Muscle layer of colon (tissue), 2 donors: ENCODE results near the gene SPECC1L.
"Not testable (repeated sequence)": the region's sequence is repeated elsewhere in the genome, so short reads cannot be mapped to it uniquely, and the experiment has no call there.

Experiments
- H3K27ac ChIP-seq: one replicate; pipeline ENCODE4 v1.7.0; 2013; ENCODE audit warnings: low read depth, mild to moderate bottlenecking, low read length, moderate library complexity
- H3K27me3 ChIP-seq, 2 donors: one replicate each; pipeline ENCODE4 v1.7.0; 2013; ENCODE audit warnings: low read length in 2 of 2, mild to moderate bottlenecking in 2 of 2; ENCODE audit not compliant: insufficient read depth in 2 of 2, control insufficient read depth in 1 of 2
- H3K36me3 ChIP-seq: one replicate; pipeline ENCODE4 v1.7.0; 2013; ENCODE audit warnings: mild to moderate bottlenecking, low read length; ENCODE audit not compliant: insufficient read depth
- H3K4me1 ChIP-seq: one replicate; pipeline ENCODE4 v1.7.0; 2013; ENCODE audit warnings: mild to moderate bottlenecking, low read length; ENCODE audit not compliant: insufficient read depth
- H3K4me3 ChIP-seq, 2 donors: one replicate each; pipeline ENCODE4 v1.7.0; 2013; ENCODE audit warnings: low read length in 2 of 2, low read depth in 1 of 2, mild to moderate bottlenecking in 1 of 2, moderate library complexity in 1 of 2
- H3K9ac ChIP-seq: one replicate; pipeline ENCODE4 v1.7.0; 2013; ENCODE audit warnings: low read length
- H3K9me3 ChIP-seq: one replicate; pipeline ENCODE4 v1.7.0; 2013; ENCODE audit warnings: mild to moderate bottlenecking, low read length
- donor health status: abdominal sarcoma.
- donor health status: Adenocarcinoma of cecum.

Gene SPECC1L

DNA sequence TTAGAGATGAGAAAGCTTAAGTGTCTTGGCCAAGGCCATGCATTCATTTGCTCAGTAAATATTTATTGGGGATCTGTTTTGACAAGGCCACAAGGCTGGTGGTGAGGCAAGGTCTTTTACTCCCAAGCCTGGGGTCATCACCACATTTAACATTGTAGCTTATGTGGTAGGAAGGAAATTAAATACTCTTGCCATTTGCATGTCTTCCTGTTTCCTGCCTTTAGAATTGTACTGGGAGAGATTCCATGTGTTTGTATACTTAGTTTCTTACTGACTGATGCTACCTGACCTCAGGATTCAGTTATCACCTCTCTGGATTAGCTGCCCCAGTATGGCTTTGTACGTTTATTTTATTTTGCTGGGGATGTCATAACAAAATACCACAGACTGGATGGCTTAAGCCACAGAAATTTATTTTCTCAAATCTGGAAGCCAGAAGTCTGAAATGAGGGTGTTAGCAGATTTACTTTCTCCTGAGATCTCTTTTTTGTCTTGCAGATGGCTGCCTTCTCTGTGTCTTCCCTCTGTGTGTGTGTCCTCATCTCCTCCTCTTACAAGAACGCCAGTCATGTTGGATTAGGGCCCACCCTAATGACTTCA is 44.8 kb downstream of the SPECC1L start:
- Histone ChIP-seq H3K27me3 (no peaks in the 10 kb centered on the region), H3K36me3 (peaks cover 22% of the 10 kb centered on the region), H3K4me1 (no peaks in the 10 kb centered on the region), H3K9ac (no peak overlapping the region), H3K9me3 (no peaks in the 10 kb centered on the region), H3K4me3 (no peak overlapping the region), H3K27ac (no peak overlapping the region)

DNA sequence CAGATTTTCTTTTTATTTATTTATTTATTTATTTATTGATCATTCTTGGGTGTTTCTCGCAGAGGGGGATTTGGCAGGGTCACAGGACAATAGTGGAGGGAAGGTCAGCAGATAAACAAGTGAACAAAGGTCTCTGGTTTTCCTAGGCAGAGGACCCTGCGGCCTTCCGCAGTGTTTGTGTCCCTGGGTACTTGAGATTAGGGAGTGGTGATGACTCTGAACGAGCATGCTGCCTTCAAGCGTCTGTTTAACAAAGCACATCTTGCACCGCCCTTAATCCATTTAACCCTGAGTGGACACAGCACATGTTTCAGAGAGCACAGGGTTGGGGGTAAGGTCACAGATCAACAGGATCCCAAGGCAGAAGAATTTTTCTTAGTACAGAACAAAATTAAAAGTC is 45.6 kb downstream of the SPECC1L start:
- not testable (repeated sequence) for H3K9me3 ChIP-seq, H3K9ac ChIP-seq, H3K4me3 ChIP-seq, H3K27ac ChIP-seq, H3K27me3 ChIP-seq, H3K4me1 ChIP-seq
- peaks cover 22% of the 10 kb centered on the region for H3K36me3 ChIP-seq

DNA sequence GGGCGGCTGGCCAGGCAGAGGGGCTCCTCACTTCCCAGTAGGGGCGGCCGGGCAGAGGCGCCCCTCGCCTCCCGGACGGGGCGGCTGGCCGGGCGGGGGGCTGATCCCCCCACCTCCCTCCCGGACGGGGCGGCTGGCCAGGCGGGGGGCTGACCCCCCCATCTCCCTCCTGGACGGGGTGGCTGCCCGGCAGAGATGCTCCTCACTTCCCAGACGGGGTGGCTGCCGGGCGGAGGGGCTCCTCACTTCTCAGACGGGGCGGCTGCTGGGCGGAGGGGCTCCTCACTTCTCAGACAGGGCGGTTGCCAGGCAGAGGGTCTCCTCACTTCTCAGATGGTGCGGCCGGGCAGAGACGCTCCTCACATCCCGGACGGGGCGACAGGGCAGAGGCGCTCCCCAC is 46.9 kb downstream of the SPECC1L start:
- H3K27me3 ChIP-seq, H3K27ac ChIP-seq, H3K9ac ChIP-seq, H3K4me1 ChIP-seq, H3K9me3 ChIP-seq, H3K4me3 ChIP-seq: not testable (repeated sequence)
- H3K36me3 ChIP-seq, result peaks cover 26% of the 10 kb centered on the region

DNA sequence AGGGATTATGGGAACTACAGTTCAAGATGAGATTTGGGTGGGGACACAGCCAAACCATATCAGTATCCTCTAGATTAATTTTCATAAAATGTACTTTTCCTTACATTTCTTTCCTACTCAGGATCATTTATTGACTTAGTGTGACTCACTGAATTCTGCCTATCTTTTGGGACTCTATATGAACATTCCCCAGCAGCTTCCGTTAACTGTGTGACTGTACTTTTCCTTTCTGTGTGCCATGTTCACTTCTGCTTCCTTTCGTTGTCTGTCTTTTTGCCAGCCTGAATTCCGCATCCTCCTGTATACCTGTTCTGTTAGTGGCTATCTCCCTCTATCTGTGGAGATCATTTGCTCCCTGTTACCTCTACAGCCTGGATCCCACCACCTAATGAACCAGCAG is 48.8 kb downstream of the SPECC1L start:
- Histone ChIP-seq H3K9ac (no peak overlapping the region), H3K27me3 (no peaks in the 10 kb centered on the region), H3K36me3 (peaks cover 27% of the 10 kb centered on the region), H3K4me1 (peaks cover 13% of the 10 kb centered on the region), H3K9me3 (no peaks in the 10 kb centered on the region), H3K27ac (no peak overlapping the region), H3K4me3 (no peak overlapping the region)

DNA sequence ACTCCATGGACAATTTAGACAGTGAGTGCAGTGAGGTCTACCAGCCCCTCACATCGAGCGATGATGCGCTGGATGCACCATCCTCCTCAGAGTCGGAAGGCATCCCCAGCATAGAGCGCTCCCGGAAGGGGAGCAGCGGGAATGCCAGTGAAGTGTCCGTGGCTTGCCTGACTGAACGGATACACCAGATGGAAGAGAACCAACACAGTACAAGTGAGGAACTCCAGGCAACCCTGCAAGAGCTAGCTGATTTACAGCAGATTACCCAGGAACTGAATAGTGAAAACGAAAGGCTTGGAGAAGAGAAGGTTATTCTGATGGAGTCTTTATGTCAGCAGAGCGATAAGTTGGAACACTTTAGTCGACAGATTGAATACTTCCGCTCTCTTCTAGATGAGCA is 51.4 kb downstream of the SPECC1L start:
- H3K27ac ChIP-seq, result no peak overlapping the region
- H3K27me3 ChIP-seq, result no peaks in the 10 kb centered on the region
- no peaks in the 10 kb centered on the region for H3K9me3 ChIP-seq
- H3K4me3 ChIP-seq, result no peak overlapping the region
- no peak overlapping the region for H3K9ac ChIP-seq
- peaks cover 13% of the 10 kb centered on the region for H3K4me1 ChIP-seq
- H3K36me3 ChIP-seq, result peaks cover 22% of the 10 kb centered on the region

DNA sequence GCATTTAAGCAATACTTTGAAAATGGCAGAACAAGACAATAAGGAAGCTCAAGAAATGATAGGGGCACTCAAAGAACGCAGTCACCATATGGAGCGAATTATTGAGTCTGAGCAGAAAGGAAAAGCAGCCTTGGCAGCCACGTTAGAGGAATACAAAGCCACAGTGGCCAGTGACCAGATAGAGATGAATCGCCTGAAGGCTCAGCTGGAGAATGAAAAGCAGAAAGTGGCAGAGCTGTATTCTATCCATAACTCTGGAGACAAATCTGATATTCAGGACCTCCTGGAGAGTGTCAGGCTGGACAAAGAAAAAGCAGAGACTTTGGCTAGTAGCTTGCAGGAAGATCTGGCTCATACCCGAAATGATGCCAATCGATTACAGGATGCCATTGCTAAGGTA is 51.9 kb downstream of the SPECC1L start:
- H3K36me3 ChIP-seq, result peaks cover 23% of the 10 kb centered on the region
- no peak overlapping the region for H3K4me3 ChIP-seq
- peaks cover 13% of the 10 kb centered on the region for H3K4me1 ChIP-seq
- no peaks in the 10 kb centered on the region for H3K9me3 ChIP-seq
- no peaks in the 10 kb centered on the region for H3K27me3 ChIP-seq
- H3K27ac ChIP-seq, result no peak overlapping the region
- no peak overlapping the region for H3K9ac ChIP-seq

DNA sequence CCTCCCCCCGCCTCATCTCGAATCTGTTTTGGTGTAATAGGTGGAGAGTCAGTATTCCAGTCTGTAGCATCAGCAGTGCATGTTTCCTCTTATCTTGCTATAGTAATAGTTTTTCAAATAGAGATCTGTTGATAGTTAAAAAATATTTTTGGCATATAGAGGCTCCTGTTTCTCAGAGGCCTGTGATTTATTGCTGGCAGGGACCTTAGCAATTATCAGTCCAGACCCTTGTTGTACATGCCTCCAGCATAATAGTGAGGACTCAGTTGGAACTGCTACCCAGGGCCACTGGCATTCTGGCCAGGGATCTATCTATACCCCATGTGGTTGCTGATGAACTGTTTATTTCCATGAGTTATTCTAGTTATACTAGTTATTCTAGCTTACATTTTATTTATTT is 52.6 kb downstream of the SPECC1L start:
- Histone ChIP-seq H3K9ac (no peak overlapping the region), H3K9me3 (no peaks in the 10 kb centered on the region), H3K4me1 (peaks cover 13% of the 10 kb centered on the region), H3K4me3 (no peak overlapping the region), H3K36me3 (peaks cover 28% of the 10 kb centered on the region), H3K27me3 (no peaks in the 10 kb centered on the region), H3K27ac (no peak overlapping the region)

DNA sequence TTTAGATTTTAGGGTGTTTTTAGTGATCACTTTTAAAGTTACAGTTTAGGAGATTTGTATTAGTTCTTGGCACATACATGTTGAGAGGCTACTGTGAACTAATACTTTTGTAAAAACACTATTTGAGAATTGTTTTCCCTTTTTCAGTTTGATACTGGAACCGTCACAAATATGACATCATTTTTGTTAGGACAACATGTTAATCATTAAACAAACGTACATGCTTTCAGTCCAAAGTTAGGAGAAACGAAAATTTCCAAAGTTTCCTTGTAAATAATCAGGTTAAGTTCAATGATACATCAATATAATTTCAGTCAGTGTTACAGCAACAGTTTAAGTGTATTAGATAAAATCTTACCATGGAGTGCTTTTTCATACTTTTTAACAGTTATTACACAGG is 53.1 kb downstream of the SPECC1L start:
- Histone ChIP-seq H3K9ac (no peak overlapping the region), H3K27ac (no peak overlapping the region), H3K4me3 (no peak overlapping the region), H3K36me3 (peaks cover 28% of the 10 kb centered on the region), H3K27me3 (no peaks in the 10 kb centered on the region), H3K4me1 (peaks cover 13% of the 10 kb centered on the region), H3K9me3 (no peaks in the 10 kb centered on the region)

DNA sequence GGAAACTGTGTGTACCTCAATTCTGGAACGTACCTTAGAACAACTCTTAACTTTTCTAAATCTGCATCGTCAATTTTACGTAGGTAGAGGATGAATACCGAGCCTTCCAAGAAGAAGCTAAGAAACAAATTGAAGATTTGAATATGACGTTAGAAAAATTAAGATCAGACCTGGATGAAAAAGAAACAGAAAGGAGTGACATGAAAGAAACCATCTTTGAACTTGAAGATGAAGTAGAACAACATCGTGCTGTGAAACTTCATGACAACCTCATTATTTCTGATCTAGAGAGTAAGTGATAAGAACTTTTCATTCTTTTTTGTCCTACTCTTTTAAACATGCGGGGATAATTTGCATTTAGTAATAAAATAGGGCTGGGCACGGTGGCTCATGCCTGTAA is 53.5 kb downstream of the SPECC1L start:
- no peak overlapping the region for H3K27ac ChIP-seq

DNA sequence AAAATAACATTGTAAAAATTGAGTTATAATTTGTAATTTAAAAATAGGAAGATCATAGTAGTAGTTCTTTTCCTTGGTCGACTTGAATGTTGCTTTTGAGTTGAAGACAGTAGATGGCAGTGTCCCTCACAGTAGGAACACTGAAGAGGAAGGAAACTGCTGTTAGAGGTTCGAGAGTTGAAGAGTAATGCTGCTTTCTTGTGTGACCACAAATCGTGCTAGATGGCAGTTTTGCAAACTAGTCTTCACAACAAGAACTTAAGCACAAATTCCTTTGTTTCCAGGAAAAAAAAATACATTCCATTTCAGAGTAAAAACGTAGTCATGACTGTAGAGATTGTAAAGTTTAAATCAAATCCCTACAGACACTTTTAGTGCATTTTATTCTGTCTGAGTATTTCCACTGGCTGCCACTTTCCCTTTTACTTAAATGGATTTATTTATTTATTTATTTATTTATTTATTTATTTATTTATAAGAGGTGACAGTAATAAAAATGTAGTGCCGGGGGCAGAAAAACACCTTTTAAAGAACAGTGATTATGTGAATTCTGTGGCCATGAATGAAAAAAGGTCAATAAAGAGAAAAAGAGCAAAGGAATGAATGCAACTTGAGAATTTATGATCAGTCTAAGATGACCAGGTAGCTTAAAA is 54.6 kb downstream of the SPECC1L start:
- H3K4me1 ChIP-seq, result peaks cover 13% of the 10 kb centered on the region
- H3K27me3 ChIP-seq, result no peaks in the 10 kb centered on the region
- no peak overlapping the region for H3K27ac ChIP-seq
- H3K9me3 ChIP-seq, result no peaks in the 10 kb centered on the region
- no peak overlapping the region for H3K4me3 ChIP-seq
- no peak overlapping the region for H3K9ac ChIP-seq
- H3K36me3 ChIP-seq, result peaks cover 41% of the 10 kb centered on the region

More for the DNA sequence above, 53.5 kb downstream of the SPECC1L start:
- Histone ChIP-seq H3K36me3 (peaks cover 31% of the 10 kb centered on the region), H3K9me3 (no peaks in the 10 kb centered on the region), H3K27me3 (no peaks in the 10 kb centered on the region), H3K9ac (no peak overlapping the region), H3K4me1 (peaks cover 13% of the 10 kb centered on the region), H3K4me3 (no peak overlapping the region)

DNA sequence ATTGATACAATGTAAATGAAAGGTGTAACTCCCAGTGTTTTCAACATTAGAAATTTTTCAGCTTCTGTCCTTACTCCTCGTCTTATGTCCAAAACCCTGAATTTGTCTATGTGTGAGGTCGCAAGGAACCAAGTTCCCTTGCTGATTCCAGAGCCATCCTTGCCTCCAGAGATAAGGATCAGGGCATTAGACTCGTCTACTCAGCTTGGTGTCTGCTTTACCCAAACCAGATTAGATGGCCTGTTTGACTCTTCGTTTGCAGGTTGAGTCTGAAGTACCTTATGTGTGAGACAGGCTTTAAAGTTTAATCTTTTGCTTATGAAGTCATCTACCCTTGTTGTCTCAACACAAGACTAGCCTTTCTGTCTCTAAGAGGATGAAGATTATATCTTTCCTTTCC is 55.6 kb downstream of the SPECC1L start:
- H3K4me1 ChIP-seq, result peaks cover 13% of the 10 kb centered on the region
- no peak overlapping the region for H3K27ac ChIP-seq
- H3K9me3 ChIP-seq, result no peaks in the 10 kb centered on the region
- H3K27me3 ChIP-seq, result no peaks in the 10 kb centered on the region
- peaks cover 50% of the 10 kb centered on the region for H3K36me3 ChIP-seq
- H3K4me3 ChIP-seq, result no peak overlapping the region
- H3K9ac ChIP-seq, result no peak overlapping the region

DNA sequence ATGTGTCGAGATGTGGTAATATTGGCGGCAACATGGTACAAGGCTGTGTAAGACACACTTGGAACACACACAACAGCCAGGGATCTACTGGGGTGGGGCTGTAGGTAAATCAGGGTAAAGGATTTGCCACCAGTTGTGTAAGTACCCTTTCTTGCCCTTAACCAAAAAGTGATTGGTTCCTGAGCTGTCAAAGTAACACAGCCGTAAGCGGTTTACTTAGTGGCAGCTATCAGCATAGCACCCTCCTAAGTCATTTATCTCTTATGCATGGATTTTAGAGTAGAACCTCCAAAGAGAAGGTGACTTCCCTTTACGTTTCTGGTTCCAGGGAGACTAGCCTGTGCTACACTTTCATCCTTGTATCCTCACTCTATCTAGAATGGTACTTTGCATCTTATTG is 57.2 kb downstream of the SPECC1L start:
- H3K36me3 ChIP-seq, result peaks cover 45% of the 10 kb centered on the region
- H3K4me1 ChIP-seq, result peaks cover 6% of the 10 kb centered on the region
- no peaks in the 10 kb centered on the region for H3K9me3 ChIP-seq
- H3K9ac ChIP-seq, result no peak overlapping the region
- no peaks in the 10 kb centered on the region for H3K27me3 ChIP-seq
- no peak overlapping the region for H3K4me3 ChIP-seq
- no peak overlapping the region for H3K27ac ChIP-seq
